A549 treated with Mapracorat at 1 μM for 4 hours (cell line): ENCODE measurements around the gene RAB37. TPM values are rescaled to one million over a fixed set of nuclear protein-coding genes. Genes with fewer than 3 reads are reported as not detected.

Source experiments
- total RNA-seq: library from RNA; stranded (reverse); fragments of 200-300 nt; extraction: Qiagen RNA extraction; gene quantifications from 5 replicates; pipeline ENCODE4 v1.2.3, GENCODE V29; 2022

RAB37 gene
- 0.81 to 1.8 TPM (median 1.1 TPM) in 5 replicates for total RNA-seq

GRCh38 chr17:74736513-74737298, at the start of gene RAB37:
TSS of gene RAB37 (plus strand) at chr17:74737256. CDS start at chr17:74737273, 17 bp downstream.

DNA sequence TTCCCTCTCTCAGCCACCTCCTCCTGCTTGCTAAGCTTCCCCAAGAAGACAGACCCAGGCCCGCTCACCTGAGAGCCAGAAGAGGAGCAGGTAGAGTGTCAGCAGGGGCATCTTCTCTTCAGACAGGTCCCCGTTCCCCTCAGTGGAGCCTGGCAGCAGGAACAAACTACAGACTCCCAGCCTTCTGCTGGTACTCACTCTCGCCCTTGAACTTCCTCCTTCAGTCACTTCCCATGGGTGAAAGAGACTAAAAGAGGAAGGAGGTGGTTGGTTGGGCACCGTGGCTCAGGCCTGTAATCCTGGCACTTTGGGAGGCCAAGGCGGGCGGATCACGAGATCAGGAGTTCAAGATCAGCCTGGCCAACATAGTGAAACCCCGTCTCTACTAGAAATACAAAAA, 24.3 kb upstream of the RAB37 start, which contains the start of gene CD300LF:
Gene CD300LF (minus strand): TSS at position 168 of the 400 bp plus-strand sequence. CDS start 57 bp downstream, at position 111.

DNA sequence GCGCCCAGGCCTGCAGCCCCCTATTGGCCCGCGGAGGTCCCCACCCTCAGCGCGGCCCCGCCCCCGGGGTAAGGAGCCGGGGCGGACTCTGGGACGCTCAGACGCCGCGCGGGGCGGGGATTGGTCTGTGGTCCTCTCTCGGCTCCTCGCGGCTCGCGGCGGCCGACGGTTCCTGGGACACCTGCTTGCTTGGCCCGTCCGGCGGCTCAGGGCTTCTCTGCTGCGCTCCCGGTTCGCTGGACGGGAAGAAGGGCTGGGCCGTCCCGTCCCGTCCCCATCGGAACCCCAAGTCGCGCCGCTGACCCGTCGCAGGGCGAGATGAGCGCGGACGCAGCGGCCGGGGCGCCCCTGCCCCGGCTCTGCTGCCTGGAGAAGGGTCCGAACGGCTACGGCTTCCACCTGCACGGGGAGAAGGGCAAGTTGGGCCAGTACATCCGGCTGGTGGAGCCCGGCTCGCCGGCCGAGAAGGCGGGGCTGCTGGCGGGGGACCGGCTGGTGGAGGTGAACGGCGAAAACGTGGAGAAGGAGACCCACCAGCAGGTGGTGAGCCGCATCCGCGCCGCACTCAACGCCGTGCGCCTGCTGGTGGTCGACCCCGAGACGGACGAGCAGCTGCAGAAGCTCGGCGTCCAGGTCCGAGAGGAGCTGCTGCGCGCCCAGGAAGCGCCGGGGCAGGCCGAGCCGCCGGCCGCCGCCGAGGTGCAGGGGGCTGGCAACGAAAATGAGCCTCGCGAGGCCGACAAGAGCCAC, 11.6 kb downstream of the RAB37 start, which contains the start of gene NHERF1:
Gene NHERF1 (plus strand): TSS at position 100 of the 750 bp plus-strand sequence. CDS start 219 bp downstream, at position 319.

GRCh38 chr17:74776044-74776962, 39.2 kb downstream of the RAB37 start, which contains the start of gene NAT9:
TSS of gene NAT9 (minus strand) at chr17:74776345. CDS start at chr17:74775698, 647 bp downstream.

Other genes with a start within 250 kb of the RAB37 start
- 0.07 to 0.11 TPM in 2 of 5 replicates, not detected in the others for gene CD300LB, start 205.8 kb upstream of the RAB37 start, total RNA-seq
- gene CD300C, start 191.1 kb upstream of the RAB37 start, total RNA-seq, result 0.15 to 0.21 TPM (median 0.19 TPM) in 4 of 5 replicates, not detected in the other
- gene CD300H, start 169.7 kb upstream of the RAB37 start, total RNA-seq, result 0.31 to 0.57 TPM in 2 of 5 replicates, not detected in the others
- not detected in 5 replicates for gene CD300LD, start 145.0 kb upstream of the RAB37 start, total RNA-seq
- gene CD300E, start 113.5 kb upstream of the RAB37 start, total RNA-seq, result not detected in 5 replicates
- not detected in 5 replicates for gene CD300LF, start 24.3 kb upstream of the RAB37 start, total RNA-seq
- 34.4 to 43.9 TPM (median 41.5 TPM) in 5 replicates for gene NHERF1, start 11.4 kb downstream of the RAB37 start, total RNA-seq
- gene NAT9, start 39.1 kb downstream of the RAB37 start, total RNA-seq, result 49.2 to 57.5 TPM (median 55.3 TPM) in 5 replicates
- gene GRIN2C, start 122.6 kb downstream of the RAB37 start, total RNA-seq, result 0.16 to 0.65 TPM (median 0.23 TPM) in 5 replicates
- 47.2 to 74.4 TPM (median 64.0 TPM) in 5 replicates for gene FDXR, start 135.7 kb downstream of the RAB37 start, total RNA-seq
- not detected in 5 replicates for gene FADS6, start 156.4 kb downstream of the RAB37 start, total RNA-seq
- 0.07 to 0.12 TPM (median 0.09 TPM) in 5 replicates for gene USH1G, start 186.0 kb downstream of the RAB37 start, total RNA-seq
- 0.08 to 0.10 TPM in 2 of 5 replicates, not detected in the others for gene OTOP2, start 187.0 kb downstream of the RAB37 start, total RNA-seq
- not detected in 5 replicates for gene OTOP3, start 198.6 kb downstream of the RAB37 start, total RNA-seq
- gene HID1, start 235.5 kb downstream of the RAB37 start, total RNA-seq, result 10.4 to 15.2 TPM (median 13.9 TPM) in 5 replicates